Nephron progenitor cell (in vitro differentiated cells): Measurements from ENCODE around the gene CNTNAP2.
A peak's percentile ranks its signal among the peaks of the same experiment; 100 is the strongest.

ENCODE experiments used
- DNase-seq: peaks from one replicate; pipeline ENCODE4 v3.0.0; 2021
- H3K27ac Mint-ChIP-seq: 2 replicates; pipeline ENCODE4 v1.8.0; 2021; ENCODE audit warnings: mild to moderate bottlenecking, moderate library complexity, mixed read lengths
- H3K27me3 Mint-ChIP-seq: 2 replicates; pipeline ENCODE4 v1.8.0; 2021; ENCODE audit warnings: mild to moderate bottlenecking, low read depth, mixed read lengths; ENCODE audit not compliant: poor library complexity
- H3K36me3 Mint-ChIP-seq: 2 replicates; pipeline ENCODE4 v1.8.0; 2021; ENCODE audit warnings: low read depth, mixed read lengths
- H3K4me1 Mint-ChIP-seq: 2 replicates; pipeline ENCODE4 v1.8.0; 2021; ENCODE audit warnings: mixed read lengths
- H3K4me3 Mint-ChIP-seq: 2 replicates; pipeline ENCODE4 v1.8.0; 2021; ENCODE audit warnings: mild to moderate bottlenecking, moderate library complexity, mixed read lengths
- H3K9me3 Mint-ChIP-seq: 2 replicates; pipeline ENCODE4 v1.8.0; 2021; ENCODE audit warnings: mild to moderate bottlenecking, moderate library complexity, mixed read lengths
- CTCF ChIP-seq: fragments of 200-600 bp; sonication (generic); IDR thresholded peaks from 2 replicates; pipeline ENCODE4 v1.5.0; 2021; ENCODE audit warnings: antibody characterized with exemption

The CNTNAP2 gene

GRCh38 chr7:147571436-147572185 is 1455.0 kb downstream of the CNTNAP2 start:
- Mint-ChIP-seq H3K9me3 (no peaks in the 10 kb centered on the region), H3K4me1 (no peaks in the 10 kb centered on the region), H3K27me3 (peaks cover 9% of the 10 kb centered on the region), H3K36me3 (no peaks in the 10 kb centered on the region), H3K27ac (no peak overlapping the region), H3K4me3 (no peak overlapping the region)
- TF ChIP-seq CTCF = no peak
- DNase-seq = no peak

GRCh38 chr7:147578196-147578595 is 1461.6 kb downstream of the CNTNAP2 start:
- Mint-ChIP-seq H3K9me3 (no peaks in the 10 kb centered on the region), H3K27ac (no peak overlapping the region), H3K27me3 (peaks cover 5% of the 10 kb centered on the region), H3K4me1 (no peaks in the 10 kb centered on the region), H3K36me3 (no peaks in the 10 kb centered on the region), H3K4me3 (no peak overlapping the region)
- DNase-seq = no peak
- no peak for TF ChIP-seq CTCF

GRCh38 chr7:147579148-147579547 is 1462.5 kb downstream of the CNTNAP2 start:
- Mint-ChIP-seq H3K9me3 (no peaks in the 10 kb centered on the region), H3K4me3 (no peak overlapping the region), H3K36me3 (no peaks in the 10 kb centered on the region), H3K27me3 (no peaks in the 10 kb centered on the region), H3K27ac (no peak overlapping the region), H3K4me1 (peaks cover 3% of the 10 kb centered on the region)
- TF ChIP-seq CTCF = no peak
- no peak for DNase-seq

GRCh38 chr7:147584771-147585193 is 1468.2 kb downstream of the CNTNAP2 start:
- no peaks in the 10 kb centered on the region for H3K27me3 Mint-ChIP-seq
- H3K36me3 Mint-ChIP-seq = no peaks in the 10 kb centered on the region
- DNase-seq = no peak
- no peak overlapping the region for H3K27ac Mint-ChIP-seq
- TF ChIP-seq CTCF = no peak
- H3K4me1 Mint-ChIP-seq = peaks cover 10% of the 10 kb centered on the region
- no peak overlapping the region for H3K4me3 Mint-ChIP-seq
- no peaks in the 10 kb centered on the region for H3K9me3 Mint-ChIP-seq

- H3K27ac Mint-ChIP-seq = peak overlapping the region; percentile 18
- H3K27me3 Mint-ChIP-seq = no peaks in the 10 kb centered on the region
- H3K4me1 Mint-ChIP-seq = peaks cover 10% of the 10 kb centered on the region
- DNase-seq = no peak
- TF ChIP-seq CTCF = no peak
- no peaks in the 10 kb centered on the region for H3K36me3 Mint-ChIP-seq
- no peak overlapping the region for H3K4me3 Mint-ChIP-seq
- no peaks in the 10 kb centered on the region for H3K9me3 Mint-ChIP-seq
Observed at GRCh38 chr7:147586110-147586509, 1469.5 kb downstream of the CNTNAP2 start.

- Mint-ChIP-seq H3K9me3 (no peaks in the 10 kb centered on the region), H3K36me3 (no peaks in the 10 kb centered on the region), H3K27me3 (no peaks in the 10 kb centered on the region), H3K27ac (no peak overlapping the region), H3K4me3 (no peak overlapping the region), H3K4me1 (peaks cover 10% of the 10 kb centered on the region)
- no peak for DNase-seq
- TF ChIP-seq CTCF = no peak
Observed at GRCh38 chr7:147586526-147586925, 1469.9 kb downstream of the CNTNAP2 start.
